Epithelial cell of proximal tubule (primary cell): Measurements from ENCODE around the gene ADAMTSL1. TPM values are rescaled to one million over a fixed set of nuclear protein-coding genes. Genes with fewer than 3 reads are reported as not detected.

Experiments used
- DNase-seq: peaks from one replicate; pipeline ENCODE4 v3.0.0-alpha.2; 2011; ENCODE audit warnings: low read depth
- H3K4me3 ChIP-seq: 2 replicates; pipeline ENCODE4 v1.5.1; 2011; ENCODE audit warnings: low read depth, mild to moderate bottlenecking, low read length
- total RNA-seq: library from RNA; depleted of rRNA; stranded (reverse); fragments of >200 nt; gene quantifications from 2 replicates; pipeline ENCODE4 v1.2.3, GENCODE V29; 2015
- TF ChIP-seq, protein P1 (sequence below): conservative IDR thresholded peaks from 2 replicates; pipeline ENCODE4 v1.5.1; 2012; ENCODE audit warnings: low read depth, mild to moderate bottlenecking, low read length

Gene ADAMTSL1
- total RNA-seq, 1 donor from 2014 or later = 2.8 TPM

DNA sequence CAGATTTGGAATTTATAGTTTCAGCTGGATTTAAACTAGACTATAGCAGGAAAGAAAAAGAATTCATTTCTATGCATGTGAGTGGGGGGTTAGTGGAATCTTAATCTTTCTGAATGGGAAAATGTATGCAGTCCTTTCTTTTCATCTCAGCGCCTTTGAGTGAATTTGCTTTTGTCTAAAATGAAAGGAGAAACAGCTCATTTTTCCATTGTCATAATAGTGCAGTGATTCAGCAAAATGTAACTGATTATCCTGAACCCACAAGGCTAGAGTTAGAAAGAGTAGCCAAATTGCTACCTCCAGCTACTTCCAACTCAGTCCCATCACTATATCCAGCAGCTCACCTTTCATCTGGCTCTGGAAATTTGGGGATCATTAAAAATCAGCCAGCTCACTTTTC, 134.4 kb downstream of the ADAMTSL1 start:
- no peak for DNase-seq
- H3K4me3 ChIP-seq = no peak overlapping the region
- TF ChIP-seq, protein P1, sequence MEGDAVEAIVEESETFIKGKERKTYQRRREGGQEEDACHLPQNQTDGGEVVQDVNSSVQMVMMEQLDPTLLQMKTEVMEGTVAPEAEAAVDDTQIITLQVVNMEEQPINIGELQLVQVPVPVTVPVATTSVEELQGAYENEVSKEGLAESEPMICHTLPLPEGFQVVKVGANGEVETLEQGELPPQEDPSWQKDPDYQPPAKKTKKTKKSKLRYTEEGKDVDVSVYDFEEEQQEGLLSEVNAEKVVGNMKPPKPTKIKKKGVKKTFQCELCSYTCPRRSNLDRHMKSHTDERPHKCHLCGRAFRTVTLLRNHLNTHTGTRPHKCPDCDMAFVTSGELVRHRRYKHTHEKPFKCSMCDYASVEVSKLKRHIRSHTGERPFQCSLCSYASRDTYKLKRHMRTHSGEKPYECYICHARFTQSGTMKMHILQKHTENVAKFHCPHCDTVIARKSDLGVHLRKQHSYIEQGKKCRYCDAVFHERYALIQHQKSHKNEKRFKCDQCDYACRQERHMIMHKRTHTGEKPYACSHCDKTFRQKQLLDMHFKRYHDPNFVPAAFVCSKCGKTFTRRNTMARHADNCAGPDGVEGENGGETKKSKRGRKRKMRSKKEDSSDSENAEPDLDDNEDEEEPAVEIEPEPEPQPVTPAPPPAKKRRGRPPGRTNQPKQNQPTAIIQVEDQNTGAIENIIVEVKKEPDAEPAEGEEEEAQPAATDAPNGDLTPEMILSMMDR = no peak

GRCh38 chr9:18610956-18611355, 137.0 kb downstream of the ADAMTSL1 start:
- TF ChIP-seq, protein P1 = no peak
- no peak overlapping the region for H3K4me3 ChIP-seq
- no peak for DNase-seq

DNA sequence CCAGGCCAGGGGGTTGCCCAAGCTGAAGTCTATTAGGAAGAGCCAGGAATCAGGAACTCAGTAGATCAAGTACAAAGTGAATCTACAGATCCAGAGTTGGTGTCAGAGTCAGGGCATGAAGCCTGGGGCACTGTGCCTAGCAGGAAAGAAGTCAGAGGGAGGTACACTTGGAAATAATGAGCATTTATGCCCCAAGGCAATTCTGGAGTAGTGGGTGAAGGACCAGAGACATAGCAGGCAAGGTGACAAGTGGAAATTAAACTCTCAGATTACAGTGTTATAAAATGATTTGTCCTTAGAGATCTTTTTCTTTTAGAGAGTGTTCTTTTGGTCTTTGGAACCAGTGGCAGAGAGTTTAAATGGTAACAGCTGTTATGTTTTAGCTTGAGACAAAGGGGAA, 138.0 kb downstream of the ADAMTSL1 start:
- DNase-seq = no peak
- TF ChIP-seq, protein P1 = no peak

DNA sequence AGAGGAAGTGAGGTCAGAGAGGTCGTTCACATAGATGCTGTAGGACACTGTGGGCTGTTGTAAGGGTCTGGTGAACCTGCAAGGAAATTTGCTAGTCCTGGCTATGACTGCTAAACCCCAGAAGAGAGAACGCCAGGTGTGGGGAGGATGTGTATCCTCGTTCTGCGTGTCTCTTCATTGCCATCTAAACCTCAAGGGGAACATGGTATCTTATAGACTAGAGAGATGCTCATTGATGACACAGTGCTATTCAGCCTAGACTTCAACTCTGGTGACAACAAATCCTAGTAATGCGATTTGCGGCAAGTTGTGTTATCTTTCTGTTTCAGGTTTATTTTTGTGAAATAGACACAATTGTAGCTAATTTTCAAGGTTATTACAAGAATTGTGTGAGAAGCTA, 140.2 kb downstream of the ADAMTSL1 start:
- TF ChIP-seq, protein P1 = no peak
- H3K4me3 ChIP-seq = no peak overlapping the region
- no peak for DNase-seq

More for the DNA sequence above, 138.0 kb downstream of the ADAMTSL1 start:
- H3K4me3 ChIP-seq = no peak overlapping the region

GRCh38 chr9:18614651-18615050, 140.7 kb downstream of the ADAMTSL1 start:
- TF ChIP-seq, protein P1 = no peak
- H3K4me3 ChIP-seq = no peak overlapping the region

GRCh38 chr9:18616976-18617375, 143.0 kb downstream of the ADAMTSL1 start:
- TF ChIP-seq, protein P1 = no peak
- no peak for DNase-seq
- H3K4me3 ChIP-seq = no peak overlapping the region

More at GRCh38 chr9:18614651-18615050, 140.7 kb downstream of the ADAMTSL1 start:
- no peak for DNase-seq

DNA sequence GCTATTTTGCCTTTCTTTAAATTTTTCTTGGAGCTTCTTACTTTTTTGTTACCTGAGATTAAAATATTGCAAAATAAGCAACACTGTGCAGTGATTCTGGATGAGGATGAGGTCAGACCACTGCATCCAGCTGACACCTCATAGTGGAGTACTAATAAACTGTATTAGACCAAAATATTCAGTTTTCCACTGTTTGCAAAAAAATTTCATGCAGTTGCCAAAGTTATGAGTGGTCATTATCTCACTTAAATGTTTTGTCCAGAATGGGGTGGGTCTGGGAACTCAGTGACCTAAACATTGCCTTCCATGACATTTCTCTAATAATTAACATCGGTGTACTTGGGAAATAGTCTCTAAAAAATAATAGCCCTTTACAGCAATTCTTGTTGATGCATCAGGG, 143.8 kb downstream of the ADAMTSL1 start:
- no peak overlapping the region for H3K4me3 ChIP-seq
- TF ChIP-seq, protein P1 = no peak
- DNase-seq = no peak
